Prostate gland (tissue), 2 donors: ENCODE data around the gene MINK1. TPM values are rescaled to one million over a fixed set of nuclear protein-coding genes. Genes with fewer than 3 reads are reported as not detected.
A peak's percentile ranks its signal among the peaks of the same experiment; 100 is the strongest.

Experiments used
- DNase-seq: peaks from one replicate; pipeline ENCODE4 v3.0.0-alpha.2; 2019; ENCODE audit warnings: low spot score
- H3K27ac ChIP-seq, 2 donors: fragments of 200-600 bp; sonication (generic); 2 replicates each; pipeline ENCODE4 v1.5.1; 2017 to 2019
- H3K27me3 ChIP-seq: fragments of 200-600 bp; sonication (generic); replicated peaks from 2 replicates; pipeline ENCODE4 v1.5.1; 2019; ENCODE audit not compliant: insufficient read depth
- H3K36me3 ChIP-seq, 2 donors: fragments of 200-600 bp; sonication (generic); 1 replicate in 1 of 2; 2 replicates in 1 of 2; pipeline versions ENCODE4 v1.5.1 to v1.8.1; 2017 to 2019
- H3K4me1 ChIP-seq: fragments of 200-600 bp; sonication (generic); replicated peaks from 2 replicates; pipeline ENCODE4 v1.5.1; 2019
- H3K4me3 ChIP-seq, 2 donors: fragments of 200-600 bp; sonication (generic); 2 replicates each; pipeline ENCODE4 v1.5.1; 2017 to 2019
- H3K9me3 ChIP-seq: fragments of 200-600 bp; sonication (generic); 2 replicates; pipeline ENCODE4 v1.5.1; 2017
- POLR2A ChIP-seq: fragments of 450-650 bp; IDR thresholded peaks from one replicate; pipeline ENCODE4 v1.6.1; 2016; ENCODE audit warnings: antibody characterized with exemption, mild to moderate bottlenecking
- POLR2AphosphoS5 ChIP-seq: sonication (generic); formaldehyde crosslinking; IDR thresholded peaks from one replicate; pipeline ENCODE4 v1.6.1; 2017; ENCODE audit warnings: antibody characterized with exemption
- WGBS: methylation state at CpG from one replicate; pipeline ENCODE4 v1.1.5; 2018; 5-methylcytosine and 5-hydroxymethylcytosine counted together
- intact Hi-C: fragments of 100-400 bp; cut with DNase I; formaldehyde crosslinking; loops from one replicate; pipeline ENCODE4 v1.14.2; 2022
- total RNA-seq, 2 donors: library from RNA; depleted of rRNA; stranded (reverse); fragments of >200 nt; gene quantifications; one replicate each; pipeline ENCODE4 v1.1.0, GENCODE V29; 2016
- TF ChIP-seq, protein P1 (sequence below), 4 experiments: fragments of 200-600 bp in 2 of 4; fragments of 450-650 bp in 2 of 4; sonication (generic) in 2 of 4; IDR thresholded peaks; 1 replicate in 3 of 4; 2 replicates in 1 of 4; pipeline ENCODE4 v1.5.1; 2016 to 2019; ENCODE audit warnings: antibody characterized with exemption in 4 of 4, mild to moderate bottlenecking in 2 of 4, moderate library complexity in 2 of 4

The MINK1 gene
- total RNA-seq, 2 donors from 2014 or later: 53.0 to 136 TPM

DNA sequence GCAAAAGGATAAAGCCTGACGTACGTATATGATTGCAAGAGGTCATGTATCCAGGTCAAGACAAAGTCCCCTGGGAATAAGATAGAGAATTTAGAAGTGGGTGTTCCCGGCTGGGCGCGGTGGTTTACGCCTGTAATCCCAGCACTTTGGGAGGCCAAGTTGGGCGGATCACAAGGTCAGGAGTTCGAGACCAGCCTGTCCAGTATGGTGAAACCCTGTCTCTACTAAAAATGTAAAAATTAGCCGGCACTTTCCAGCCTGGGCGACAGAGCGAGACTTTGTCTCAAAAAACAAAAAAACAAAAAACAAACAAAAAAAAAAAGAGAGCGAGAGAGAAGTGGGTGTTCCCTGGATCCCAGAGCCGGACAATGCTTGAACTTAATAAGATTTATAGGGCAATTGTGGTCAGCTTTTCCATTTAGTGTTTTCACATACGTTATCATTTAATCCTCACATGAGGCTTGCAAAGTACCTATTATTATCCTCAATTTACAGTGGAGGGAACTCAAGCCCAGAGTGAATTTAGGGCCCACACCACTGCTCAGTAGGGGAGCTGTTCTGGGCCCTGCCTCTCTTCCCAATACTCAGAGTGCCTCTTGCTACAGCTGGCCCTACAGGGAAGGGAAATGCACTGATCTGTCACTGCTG lies 44.9 kb upstream of the MINK1 start:
- Histone ChIP-seq H3K36me3 (no peaks in the 10 kb centered on the region), H3K4me3 (no peak overlapping the region), H3K9me3 (no peaks in the 10 kb centered on the region), H3K27me3 (no peaks in the 10 kb centered on the region), H3K4me1 (peaks cover 4% of the 10 kb centered on the region), H3K27ac (no peak overlapping the region)
- no peak for DNase-seq
- no peak for TF ChIP-seq POLR2A
- intact Hi-C loops: loop anchor here (2.0 to 5.0 kb wide), 3 partner anchors 56 to 99 kb away; partner anchors contain the start of genes ARRB2 and MED11
- WGBS: 85% methylated on average over 14 of the region's 14 CpGs

DNA sequence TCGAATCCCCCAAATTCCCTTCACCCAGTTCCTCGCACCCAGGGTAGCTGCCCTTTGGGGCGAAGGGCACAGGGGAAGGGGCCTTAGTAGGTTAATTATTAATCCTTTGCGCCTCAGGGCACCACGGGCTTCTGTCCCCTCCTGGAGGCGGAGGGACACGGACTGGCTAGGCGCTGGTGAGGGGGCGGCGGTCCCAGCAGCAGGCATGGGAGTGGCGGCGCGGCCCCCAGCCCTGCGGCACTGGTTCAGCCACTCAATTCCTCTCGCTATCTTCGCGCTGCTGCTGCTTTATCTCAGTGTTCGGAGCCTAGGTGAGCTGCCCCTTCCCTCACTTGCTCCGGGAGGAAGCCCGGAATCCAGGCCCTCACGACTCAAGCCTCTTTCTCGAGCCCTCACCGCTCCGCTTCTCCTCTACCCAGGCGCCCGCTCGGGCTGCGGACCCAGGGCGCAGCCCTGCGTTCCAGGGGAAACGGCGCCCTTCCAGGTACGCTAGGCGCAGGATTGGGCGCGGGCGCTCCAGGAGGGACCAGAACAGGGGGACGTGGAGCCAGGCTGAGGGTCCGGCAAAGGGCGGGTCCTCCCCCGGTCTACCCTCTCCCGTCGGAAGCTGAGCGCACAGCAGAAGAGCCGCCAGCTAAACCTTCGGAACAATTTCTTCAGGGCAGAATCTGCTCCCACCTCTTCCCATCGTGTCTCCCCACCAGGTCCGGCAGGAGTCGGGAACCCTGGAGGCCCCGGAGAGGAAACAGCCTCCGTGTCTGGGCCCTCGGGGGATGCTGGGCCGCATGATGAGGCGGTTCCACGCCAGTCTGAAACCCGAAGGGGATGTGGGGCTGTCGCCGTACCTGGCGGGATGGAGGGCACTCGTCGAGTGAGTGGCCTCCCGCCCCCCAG lies 44.1 kb upstream of the MINK1 start, which contains the start of gene GLTPD2:
TSS of gene GLTPD2 (plus strand) at position 158 of the 894 bp plus-strand sequence. CDS start at position 206, 48 bp downstream.
- peaks cover 4% of the 10 kb centered on the region for H3K4me1 ChIP-seq
- peak within 1 kb of the TSS; percentile 92 to 93 for H3K27ac ChIP-seq
- TF ChIP-seq, protein P1, sequence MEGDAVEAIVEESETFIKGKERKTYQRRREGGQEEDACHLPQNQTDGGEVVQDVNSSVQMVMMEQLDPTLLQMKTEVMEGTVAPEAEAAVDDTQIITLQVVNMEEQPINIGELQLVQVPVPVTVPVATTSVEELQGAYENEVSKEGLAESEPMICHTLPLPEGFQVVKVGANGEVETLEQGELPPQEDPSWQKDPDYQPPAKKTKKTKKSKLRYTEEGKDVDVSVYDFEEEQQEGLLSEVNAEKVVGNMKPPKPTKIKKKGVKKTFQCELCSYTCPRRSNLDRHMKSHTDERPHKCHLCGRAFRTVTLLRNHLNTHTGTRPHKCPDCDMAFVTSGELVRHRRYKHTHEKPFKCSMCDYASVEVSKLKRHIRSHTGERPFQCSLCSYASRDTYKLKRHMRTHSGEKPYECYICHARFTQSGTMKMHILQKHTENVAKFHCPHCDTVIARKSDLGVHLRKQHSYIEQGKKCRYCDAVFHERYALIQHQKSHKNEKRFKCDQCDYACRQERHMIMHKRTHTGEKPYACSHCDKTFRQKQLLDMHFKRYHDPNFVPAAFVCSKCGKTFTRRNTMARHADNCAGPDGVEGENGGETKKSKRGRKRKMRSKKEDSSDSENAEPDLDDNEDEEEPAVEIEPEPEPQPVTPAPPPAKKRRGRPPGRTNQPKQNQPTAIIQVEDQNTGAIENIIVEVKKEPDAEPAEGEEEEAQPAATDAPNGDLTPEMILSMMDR (IDR thresholded peaks at IDR 0.05): no peak
- TF ChIP-seq POLR2AphosphoS5: no peak
- no peak for TF ChIP-seq POLR2A
- no peaks in the 10 kb centered on the region for H3K9me3 ChIP-seq
- H3K27me3 ChIP-seq: no peaks in the 10 kb centered on the region
- peak within 1 kb of the TSS; percentile 56 to 69 for H3K4me3 ChIP-seq
- 26% methylated on average over 60 of the region's 62 CpGs for WGBS
- H3K36me3 ChIP-seq: no peaks in the 10 kb centered on the region
- no peak for DNase-seq
- intact Hi-C loops: loop anchor here (2.0 to 5.0 kb wide), 3 partner anchors 57 to 98 kb away; partner anchors contain the start of genes ARRB2 and MED11

DNA sequence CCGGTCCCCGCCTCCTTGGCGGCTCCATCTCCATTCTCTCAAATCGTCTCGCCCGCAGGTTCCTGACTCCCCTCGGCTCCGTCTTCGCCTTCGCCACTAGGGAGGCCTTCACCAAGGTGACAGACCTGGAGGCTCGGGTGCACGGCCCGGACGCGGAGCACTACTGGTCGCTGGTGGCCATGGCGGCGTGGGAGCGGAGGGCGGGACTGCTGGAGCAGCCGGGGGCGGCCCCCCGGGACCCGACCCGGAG lies 43.5 kb upstream of the MINK1 start:
- intact Hi-C loops: loop anchor here (2.0 to 5.0 kb wide), 3 partner anchors 57 to 98 kb away; partner anchors contain the start of genes ARRB2 and MED11
- H3K27ac ChIP-seq: peak overlapping the region; percentile 92 to 93
- under 1% methylated on average over 20 of the region's 25 CpGs for WGBS
- H3K9me3 ChIP-seq: no peaks in the 10 kb centered on the region
- H3K4me3 ChIP-seq: peak overlapping the region; percentile 56 to 69
- no peaks in the 10 kb centered on the region for H3K36me3 ChIP-seq
- H3K4me1 ChIP-seq: peaks cover 4% of the 10 kb centered on the region
- no peak for DNase-seq
- H3K27me3 ChIP-seq: no peaks in the 10 kb centered on the region
- TF ChIP-seq POLR2AphosphoS5 (no peak), POLR2A (no peak)
- TF ChIP-seq, protein P1 (IDR thresholded peaks at IDR 0.05): no peak

DNA sequence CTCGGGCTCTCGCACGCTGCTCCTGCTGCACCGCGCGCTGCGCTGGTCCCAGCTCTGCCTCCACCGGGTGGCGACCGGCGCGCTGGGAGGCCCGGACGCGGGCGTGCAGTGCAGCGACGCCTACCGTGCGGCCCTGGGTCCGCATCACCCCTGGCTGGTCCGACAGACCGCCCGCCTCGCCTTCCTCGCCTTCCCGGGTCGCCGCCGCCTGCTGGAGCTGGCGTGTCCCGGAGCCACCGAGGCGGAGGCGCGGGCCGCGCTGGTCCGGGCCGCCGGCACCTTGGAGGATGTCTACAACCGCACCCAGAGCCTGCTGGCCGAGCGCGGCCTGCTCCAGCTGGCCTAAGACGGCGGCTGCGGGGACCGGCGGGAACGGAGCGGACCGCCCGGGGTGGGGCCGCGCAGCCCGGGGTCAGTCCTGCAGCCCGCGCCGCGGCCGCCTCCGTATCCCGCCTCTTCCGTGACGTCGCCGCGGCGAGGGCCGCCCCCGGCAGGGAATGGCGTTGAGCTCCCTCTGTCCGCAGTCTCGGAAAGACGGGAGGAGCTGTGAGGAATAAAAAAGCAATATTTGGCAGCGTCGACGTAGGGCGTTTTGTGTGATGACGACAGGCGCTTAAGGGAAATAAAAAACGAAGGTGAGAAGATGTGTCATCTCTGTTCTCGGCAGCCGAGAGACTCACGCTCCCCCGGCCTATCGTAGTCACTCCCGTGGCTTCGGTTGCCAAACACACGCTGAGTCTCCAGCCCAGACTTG lies 43.0 kb upstream of the MINK1 start:
- Histone ChIP-seq H3K27me3 (no peaks in the 10 kb centered on the region), H3K4me3 (peak overlapping the region; percentile 56 to 69), H3K36me3 (no peaks in the 10 kb centered on the region), H3K27ac (peak overlapping the region; percentile 92 to 93), H3K4me1 (peaks cover 4% of the 10 kb centered on the region), H3K9me3 (no peaks in the 10 kb centered on the region)
- under 1% methylated on average over 70 of the region's 91 CpGs for WGBS
- TF ChIP-seq POLR2AphosphoS5 (peak; percentile 60), POLR2A (peak; percentile 76)
- TF ChIP-seq, protein P1 (IDR thresholded peaks at IDR 0.05): peak; percentile 65 to 94 (median 86)
- peak; percentile 81 for DNase-seq
- intact Hi-C loops: loop anchor here (1.0 to 5.0 kb wide), 4 partner anchors 17 to 97 kb away; partner anchors contain the start of genes ARRB2, MED11 and PLD2

DNA sequence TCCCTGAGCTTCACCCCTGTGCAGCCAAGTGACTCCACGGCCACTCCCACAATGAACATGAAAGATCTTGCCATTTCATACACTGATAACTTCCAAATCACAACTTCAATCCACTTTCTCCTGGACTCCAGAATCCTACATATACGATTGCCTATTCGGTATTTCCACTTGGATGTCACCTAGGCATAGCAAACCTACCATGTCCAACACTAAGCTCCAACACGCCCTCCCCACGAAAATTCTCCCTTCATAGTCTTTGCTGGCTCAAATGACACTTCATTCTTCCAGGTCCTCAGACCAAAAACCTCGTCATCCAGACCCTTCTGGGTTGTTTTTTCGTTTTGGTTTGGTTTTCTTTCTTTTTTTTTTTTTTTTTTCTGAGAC lies 42.4 kb upstream of the MINK1 start:
- Histone ChIP-seq H3K9me3 (no peaks in the 10 kb centered on the region), H3K36me3 (no peaks in the 10 kb centered on the region), H3K27me3 (no peaks in the 10 kb centered on the region), H3K4me3 (peak overlapping the region; percentile 56 to 69), H3K4me1 (peaks cover 4% of the 10 kb centered on the region), H3K27ac (peak overlapping the region; percentile 92 to 93)
- no peak for DNase-seq
- 33% methylated on average over 7 of the region's 7 CpGs for WGBS
- intact Hi-C loops: loop anchor here (1.0 kb wide), 1 partner anchor 17 kb away; the partner anchor contains the start of gene PLD2
- TF ChIP-seq POLR2A: no peak
- TF ChIP-seq POLR2AphosphoS5: no peak
- TF ChIP-seq, protein P1 (IDR thresholded peaks at IDR 0.05): no peak
